PC-9 (cell line): ENCODE results near the gene SEC31A.

Experiments
- CTCF ChIP-seq: fragments of 200-600 bp; sonication (generic); conservative IDR thresholded peaks from 2 replicates; pipeline ENCODE4 v1.6.1; 2017; ENCODE audit warnings: mixed run types, antibody characterized with exemption, mild to moderate bottlenecking, moderate library complexity
- EZH2 ChIP-seq: fragments of 200-600 bp; sonication (generic); IDR thresholded peaks from 2 replicates; pipeline ENCODE4 v1.8.0; 2017; ENCODE audit warnings: antibody characterized with exemption, low read depth

DNA sequence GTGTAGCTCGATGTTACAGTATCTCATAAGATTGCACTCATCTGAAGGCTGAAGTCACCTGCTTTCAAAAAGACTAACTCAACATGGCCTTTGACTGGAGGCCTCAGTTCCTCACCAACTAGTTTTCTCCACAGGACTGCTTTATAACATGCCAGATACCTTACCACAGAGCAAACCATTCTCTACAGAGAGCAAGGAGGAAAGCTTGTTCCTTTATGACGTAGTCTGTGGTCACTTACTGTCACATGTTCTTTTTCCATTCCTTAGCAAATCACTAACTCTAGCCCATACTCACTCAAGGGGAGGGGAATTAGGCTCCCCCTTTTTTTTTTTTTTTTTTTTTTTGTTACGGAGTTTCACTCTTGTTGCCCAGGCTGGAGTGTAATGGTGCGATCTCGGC, 12.8 kb upstream of the SEC31A start:
- no peak for TF ChIP-seq CTCF
- no peak for TF ChIP-seq EZH2
